ENCODE results near the gene DNAH2.

The DNAH2 gene

GRCh38 chr17:7875804-7876370 lies 158.3 kb downstream of the DNAH2 start:
- no peak for DNase-seq

DNA sequence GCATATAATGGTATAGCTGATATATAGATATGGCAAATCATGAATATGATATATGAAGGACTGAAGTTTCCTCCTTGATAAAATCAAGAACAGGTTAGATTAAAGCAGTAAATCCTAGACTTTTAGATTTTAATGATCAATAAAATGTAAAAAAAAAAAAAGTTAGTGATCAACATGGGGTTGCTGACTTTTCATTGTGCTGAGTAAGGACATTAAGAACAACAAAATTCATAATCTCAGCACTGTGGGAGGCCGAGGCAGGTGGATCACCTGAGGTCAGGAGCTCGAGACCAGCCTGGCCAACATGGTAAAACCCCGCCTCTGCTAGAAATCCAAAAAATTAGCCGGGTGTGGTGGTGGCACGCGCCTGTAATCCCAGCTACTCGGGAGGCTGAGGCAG lies 160.7 kb downstream of the DNAH2 start:
- DNase-seq, result no peak

GRCh38 chr17:7880076-7880868 lies 162.7 kb downstream of the DNAH2 start:
- peak in 1 of 5 experiments; percentile 22 for DNase-seq

GRCh38 chr17:7881276-7882054 lies 163.9 kb downstream of the DNAH2 start:
- DNase-seq, result no peak

DNA sequence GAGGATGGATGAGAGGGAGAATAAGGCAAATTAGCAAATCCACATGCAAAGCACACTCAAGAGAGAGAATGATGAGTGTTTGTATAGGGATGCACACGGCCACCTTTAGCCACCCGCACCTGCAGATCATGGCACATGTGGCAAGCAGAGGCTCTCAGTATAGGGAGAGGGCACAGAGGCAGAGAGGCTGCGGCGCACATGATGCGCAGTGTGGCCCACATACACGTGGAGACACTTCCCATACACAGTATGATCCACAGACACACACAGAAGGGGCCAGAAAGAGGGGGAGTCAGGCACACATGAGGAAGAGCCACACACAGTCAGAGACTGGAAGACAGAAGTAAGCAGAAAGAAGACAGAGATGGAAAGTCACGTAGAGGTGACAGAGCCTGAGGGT lies 164.5 kb downstream of the DNAH2 start:
- DNase-seq, result peak in 1 of 5 experiments; percentile 13

- DNase-seq, result no peak
Observed at GRCh38 chr17:7882629-7883028, 165.1 kb downstream of the DNAH2 start.
